ENCODE data around the gene RACGAP1.

- TF ChIP-seq EZH2 (IDR thresholded peaks at IDR 0.05; ENCODE audit: insufficient read depth, poor library complexity, severe bottlenecking): no peak
- TF ChIP-seq EZH2phosphoT487 (IDR thresholded peaks at IDR 0.05; ENCODE audit: insufficient read depth, low read depth): no peak
These were observed 74.7 kb downstream of the RACGAP1 start, which contains the start of gene AQP2 for GRCh38 chr12:49950273-49951251.

Measured in GM23248 (cell line).